ENCODE data around the gene RNF114.
"Not testable (repeated sequence)": the region's sequence is repeated elsewhere in the genome, so short reads cannot be mapped to it uniquely, and the experiment has no call there.

Gene RNF114, protein sequence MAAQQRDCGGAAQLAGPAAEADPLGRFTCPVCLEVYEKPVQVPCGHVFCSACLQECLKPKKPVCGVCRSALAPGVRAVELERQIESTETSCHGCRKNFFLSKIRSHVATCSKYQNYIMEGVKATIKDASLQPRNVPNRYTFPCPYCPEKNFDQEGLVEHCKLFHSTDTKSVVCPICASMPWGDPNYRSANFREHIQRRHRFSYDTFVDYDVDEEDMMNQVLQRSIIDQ

DNA sequence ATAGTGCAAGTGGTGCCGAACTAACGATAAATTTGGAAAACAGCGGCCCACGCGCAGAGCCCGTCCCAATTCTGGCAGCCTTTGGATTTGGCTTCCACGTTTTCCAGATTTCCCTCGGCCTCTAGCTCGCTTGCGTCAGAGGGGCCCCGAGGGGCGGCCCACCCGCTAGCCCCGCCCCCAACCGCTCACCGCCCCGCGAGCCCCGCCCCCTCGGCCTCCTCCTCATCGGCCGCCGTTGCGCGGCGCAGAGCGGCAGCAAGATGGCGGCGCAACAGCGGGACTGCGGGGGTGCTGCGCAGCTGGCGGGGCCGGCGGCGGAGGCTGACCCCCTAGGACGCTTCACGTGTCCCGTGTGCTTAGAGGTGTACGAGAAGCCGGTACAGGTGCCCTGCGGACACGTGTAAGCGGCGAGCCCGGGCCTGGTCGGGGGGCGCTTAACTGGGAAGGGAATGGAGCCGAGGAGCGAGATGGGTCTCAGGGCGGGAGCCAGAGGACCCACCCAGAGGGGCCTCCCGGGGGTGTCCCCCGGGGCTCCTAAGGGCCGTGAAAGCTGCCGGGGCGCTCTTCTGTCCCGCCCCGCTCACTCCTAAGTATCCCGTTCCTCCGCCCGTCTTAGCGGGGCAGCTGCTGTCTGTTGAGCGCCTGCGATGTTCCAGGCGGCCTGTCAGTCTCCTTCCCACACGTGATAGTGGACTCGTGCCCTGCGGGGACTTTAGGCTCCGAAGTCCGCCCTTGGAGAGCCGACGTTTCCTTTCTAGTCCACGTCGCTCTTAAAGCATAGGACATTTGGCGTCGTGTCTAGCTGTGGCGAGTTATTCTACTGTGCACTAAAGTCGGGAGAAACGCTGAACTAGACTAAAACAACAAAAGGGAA lies at the start of gene RNF114:
Gene RNF114, plus strand, starts transcription at position 245 of the 874 bp plus-strand sequence. Its CDS starts 16 bp downstream, at position 261.
- DNase-seq = no peak

DNA sequence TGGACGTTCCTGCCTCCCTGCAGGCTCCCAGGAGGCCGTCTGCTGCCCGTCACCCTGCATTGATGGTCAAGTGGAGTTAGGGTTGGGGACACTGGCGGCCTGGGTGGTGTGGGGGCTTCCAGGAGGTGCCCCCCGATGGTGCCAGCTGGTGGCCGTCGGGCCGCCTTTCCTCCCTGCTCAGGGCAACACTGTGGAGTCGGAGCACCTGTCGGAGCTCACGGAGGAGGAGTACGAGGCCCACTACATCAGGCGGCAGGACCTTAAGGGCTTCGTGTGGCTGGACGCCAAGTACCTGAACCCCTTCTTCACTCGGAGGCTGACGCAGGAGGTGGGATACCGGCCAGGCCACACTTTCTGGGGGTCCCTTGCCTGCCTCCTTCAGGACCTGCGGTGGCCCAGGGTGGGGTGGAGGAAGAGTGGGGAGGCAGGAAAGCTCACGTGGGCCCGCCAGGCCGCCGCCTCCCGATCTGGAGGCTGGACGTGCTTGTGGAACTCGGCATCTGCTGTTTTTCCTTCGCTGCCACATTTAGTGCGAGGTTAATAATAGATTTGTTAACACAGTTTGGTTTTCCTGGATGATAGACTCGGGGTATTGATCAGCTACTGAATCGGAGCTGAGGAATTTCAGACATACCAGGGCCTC lies 49.5 kb upstream of the RNF114 start:
- no peak for DNase-seq

DNA sequence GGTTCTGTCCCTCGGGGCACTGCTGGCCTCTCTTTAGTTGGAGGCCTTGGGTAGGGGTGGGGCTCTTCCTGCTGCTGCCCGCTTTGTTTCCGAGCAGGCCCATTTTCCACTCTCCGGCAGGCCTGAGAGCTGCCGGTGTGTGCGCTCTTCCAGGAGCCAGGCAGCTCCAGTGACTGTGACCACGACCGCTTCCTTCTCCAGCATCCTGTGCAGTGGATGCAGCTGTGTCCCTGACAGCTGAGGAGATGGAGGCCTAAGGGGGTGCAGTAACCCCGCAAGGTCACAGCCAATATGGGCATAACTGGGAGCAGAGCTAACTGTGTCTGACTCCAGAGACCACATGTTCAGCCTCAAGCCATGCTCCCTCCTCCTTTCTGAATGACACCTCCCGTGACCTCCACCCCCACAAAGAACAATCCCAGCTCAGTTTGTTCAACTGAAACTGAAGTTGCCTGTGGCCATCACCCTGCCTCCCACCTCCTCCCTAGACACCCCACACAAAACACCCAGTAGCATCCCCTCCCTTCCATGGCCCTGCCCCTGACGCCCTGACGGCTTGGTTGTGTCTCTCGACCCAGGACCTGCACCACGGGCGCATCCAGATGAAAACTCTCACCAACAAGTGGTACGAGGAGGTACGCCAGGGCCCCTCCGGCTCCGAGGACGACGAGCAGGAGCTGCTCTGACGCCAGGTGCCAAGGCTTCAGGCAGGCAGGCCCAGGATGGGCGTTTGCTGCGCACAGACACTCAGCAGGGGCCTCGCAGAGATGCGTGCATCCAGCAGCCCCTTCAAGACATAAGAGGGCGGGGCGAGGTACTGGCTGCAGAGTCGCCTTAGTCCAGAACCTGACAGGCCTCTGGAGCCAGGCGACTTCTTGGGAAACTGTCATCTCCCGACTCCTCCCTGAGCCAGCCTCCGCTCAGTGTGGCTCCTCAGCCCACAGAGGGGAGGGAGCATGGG lies 48.7 kb upstream of the RNF114 start:
- no peak for DNase-seq

DNA sequence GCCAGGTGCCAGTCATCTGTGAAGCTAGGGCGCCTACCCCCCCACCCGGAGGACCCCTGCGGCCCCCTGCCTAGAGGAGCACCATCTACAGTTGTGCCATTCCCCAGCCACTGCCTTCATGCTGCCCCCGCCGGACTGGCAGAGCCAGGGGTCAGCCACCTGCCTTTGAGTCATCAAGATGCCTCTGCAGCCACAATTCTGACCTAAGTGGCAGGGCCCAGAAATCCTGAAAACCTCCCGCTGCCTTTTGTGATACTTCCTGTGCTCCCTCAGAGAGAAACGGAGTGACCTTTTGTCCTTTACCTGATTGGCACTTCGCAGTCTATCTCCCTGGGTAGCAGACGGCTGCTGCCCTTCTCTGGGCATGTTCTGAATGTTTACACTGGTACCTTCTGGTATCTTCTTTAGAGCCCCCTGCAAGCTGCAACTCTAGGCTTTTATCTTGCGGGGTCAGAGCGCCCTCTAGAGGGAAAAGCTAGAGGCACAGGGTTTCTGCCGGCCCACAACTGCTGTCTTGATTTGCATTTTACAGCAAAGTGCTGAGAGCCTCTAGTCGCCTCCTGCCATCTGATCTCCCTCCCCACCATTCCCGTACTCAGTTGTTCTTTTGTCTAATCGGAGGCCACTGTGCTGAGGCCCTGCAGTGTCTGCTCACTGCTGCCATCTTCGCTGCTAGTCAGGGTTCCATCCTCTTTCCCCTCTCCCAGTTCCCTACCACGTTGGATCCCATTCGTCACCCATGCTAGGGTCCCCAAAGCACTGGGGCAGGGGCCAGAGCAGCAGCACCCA lies 47.8 kb upstream of the RNF114 start:
- DNase-seq = no peak

DNA sequence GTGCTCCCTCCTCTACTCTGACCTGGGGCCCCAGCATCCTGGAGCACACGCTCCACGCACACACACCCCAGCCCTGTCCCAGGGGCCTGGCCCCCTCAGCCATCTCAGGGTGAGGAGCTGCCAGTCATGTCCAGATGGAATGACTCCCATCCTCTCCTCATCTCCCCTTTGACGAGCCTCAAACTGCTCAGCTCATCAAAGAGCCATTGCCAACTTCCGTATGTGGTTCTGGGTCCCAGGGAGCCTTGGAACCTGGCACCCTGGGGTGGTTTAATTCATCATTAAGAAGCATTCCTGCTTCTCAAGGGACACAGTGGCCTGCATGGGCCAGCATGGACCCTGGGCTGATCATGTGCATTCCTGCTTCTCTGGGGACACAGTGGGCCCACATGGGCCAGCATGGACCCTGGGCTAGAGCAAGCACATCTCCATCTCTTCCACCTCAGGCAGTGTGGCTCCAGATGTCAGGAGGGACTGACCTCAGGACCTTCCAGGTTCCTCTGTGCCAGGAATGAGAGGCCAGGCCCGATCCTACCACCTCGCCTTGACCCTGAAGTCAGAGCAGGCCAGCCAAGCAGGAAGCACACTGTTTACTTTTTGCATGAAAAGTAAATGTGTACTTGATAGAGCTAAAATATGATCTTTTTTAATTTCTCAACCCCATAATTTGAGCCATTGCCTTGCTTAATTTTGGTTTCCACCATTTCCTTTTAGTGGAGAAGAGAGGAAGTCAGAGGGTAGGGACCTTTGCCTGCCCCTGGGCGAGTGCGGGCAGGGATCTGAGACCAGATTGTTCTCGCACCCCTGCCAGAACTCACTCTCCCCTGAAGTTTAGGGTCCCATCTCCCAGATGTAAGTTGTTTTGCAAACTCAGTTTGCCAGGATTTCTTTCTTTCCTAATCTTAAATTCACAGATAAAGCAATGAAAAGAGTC lies 46.9 kb upstream of the RNF114 start:
- no peak for DNase-seq

DNA sequence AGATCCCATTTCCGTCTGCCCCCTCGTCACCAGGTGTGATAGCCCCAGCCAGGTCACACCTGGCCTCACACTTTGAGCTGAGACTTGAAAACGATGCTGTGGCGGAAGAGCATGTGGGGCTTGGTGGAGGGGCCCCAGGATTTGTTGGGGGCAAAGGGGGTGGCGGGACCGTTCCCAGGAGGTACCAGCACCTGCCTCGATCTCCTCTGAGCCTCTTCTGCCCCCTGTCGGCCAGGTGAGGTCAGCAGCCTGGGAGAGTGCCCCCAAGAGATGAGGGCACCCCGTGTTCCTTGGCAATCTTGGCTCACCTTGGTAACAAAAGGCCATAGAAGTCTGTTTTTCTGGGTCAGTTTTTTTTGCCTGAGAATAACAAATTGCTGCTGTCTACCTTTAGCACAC lies 46.3 kb upstream of the RNF114 start:
- no peak for DNase-seq

DNA sequence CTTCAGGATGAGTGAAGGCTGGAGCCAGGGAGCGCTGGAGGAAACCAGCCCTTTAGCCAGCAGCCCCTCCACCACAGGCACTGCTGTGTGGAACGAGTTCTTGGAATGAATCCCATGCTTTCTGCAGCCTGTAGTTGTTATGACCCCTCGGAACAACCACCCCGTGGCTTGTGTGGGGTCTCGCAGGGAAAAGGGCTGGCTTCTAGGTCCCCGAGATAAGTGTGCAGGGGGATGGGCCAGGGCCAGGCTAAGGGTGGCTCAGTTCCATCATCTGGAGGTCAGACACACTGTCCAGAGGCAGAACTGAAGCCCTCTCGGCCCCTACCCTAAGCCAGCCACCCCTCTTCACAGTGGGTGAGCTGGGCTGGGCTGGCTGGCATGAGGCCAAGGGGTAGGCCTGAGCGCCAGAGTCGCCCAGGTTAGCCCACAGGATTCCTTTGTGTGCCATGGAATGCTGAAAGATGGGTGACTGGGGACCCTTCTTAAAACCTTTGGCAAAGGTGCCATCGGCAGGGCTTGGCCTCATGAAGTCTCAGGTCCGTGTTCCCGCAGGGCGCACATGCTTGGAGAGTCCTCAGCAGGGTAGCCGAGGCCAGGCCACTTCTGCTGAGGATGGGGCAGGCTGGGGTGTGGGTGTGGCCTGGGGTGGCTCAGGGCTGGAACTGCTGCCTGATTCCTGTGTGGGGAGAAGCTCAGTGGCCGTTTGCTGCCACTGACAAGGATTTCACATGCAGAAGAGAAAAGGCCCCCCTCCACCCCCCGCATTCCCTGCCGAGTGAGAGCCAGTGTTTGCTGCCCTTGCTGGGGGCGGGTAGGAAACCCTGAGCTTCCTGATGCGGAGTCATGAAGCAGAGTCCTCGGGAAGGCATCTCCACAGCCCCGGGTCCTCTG lies 45.5 kb upstream of the RNF114 start:
- no peak for DNase-seq

DNA sequence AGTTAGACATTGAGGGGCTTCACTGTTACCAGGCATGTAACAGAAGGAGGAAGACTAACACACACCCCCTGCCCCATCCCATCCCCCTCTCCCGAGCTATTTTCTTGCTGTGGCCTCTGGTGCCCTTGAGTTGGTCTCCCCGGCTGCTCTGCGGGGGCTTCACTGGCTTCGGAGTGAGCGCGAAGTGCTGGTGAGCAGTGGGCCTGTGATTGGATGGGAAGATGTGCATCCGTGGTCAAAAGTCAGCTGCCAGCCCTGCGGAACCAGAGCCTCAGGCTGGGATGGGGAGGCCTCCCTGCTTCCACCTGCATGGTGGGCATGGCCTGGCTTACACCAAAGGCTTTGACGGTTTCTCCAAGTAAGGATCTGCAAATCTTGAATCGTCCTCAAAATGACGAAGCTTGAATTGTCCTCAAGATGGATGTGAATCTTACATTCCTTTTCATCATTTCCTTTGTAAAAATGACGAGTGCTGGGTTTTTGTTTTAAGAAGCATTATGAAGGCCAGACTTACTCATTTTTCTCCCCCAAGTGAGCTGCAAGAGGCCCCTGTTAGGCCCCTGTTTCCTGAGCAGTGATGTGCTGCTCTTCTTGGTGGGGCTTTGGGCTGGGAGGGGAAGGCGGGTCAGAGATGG lies 44.6 kb upstream of the RNF114 start:
- DNase-seq = no peak

DNA sequence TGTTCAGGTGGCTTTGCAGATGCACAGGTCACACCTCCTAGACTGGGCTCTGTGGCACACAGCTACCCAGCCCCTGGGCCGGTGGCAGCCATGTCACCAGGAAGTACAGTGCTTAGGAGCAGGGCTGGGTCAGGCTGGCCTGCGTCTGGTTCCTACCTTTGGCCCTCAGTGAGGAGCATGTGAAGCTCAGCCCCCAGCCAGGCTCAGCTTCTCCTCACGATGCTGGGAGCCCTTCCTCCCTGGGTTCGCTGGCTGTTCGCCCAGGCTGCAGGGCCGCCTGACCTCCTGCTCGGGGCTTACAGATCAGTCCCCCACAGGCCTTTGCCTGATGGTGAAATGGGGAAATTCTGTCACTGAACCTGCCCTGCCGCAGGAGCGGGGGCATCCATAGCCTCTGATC lies 43.9 kb upstream of the RNF114 start:
- no peak for DNase-seq

DNA sequence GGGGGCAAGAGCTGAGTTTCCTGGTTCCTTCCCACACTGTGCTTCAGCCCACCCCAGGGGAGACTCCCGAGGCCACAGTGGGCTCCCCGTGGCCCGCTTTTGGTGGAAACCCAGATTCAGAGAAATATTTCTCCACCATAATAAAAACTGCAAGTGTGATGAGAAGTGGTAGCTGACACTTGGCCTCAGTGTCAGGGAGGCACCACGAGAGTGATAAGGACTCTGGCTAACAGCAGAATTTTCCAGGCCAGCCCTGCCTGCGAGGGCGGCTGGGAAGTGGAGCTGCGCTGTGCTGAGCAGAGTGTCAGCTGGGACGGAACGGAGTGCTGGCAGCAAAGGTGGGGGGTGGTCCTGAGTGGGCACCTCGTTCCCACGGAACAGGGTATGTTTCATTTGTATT lies 43.4 kb upstream of the RNF114 start:
- no peak for DNase-seq

DNA sequence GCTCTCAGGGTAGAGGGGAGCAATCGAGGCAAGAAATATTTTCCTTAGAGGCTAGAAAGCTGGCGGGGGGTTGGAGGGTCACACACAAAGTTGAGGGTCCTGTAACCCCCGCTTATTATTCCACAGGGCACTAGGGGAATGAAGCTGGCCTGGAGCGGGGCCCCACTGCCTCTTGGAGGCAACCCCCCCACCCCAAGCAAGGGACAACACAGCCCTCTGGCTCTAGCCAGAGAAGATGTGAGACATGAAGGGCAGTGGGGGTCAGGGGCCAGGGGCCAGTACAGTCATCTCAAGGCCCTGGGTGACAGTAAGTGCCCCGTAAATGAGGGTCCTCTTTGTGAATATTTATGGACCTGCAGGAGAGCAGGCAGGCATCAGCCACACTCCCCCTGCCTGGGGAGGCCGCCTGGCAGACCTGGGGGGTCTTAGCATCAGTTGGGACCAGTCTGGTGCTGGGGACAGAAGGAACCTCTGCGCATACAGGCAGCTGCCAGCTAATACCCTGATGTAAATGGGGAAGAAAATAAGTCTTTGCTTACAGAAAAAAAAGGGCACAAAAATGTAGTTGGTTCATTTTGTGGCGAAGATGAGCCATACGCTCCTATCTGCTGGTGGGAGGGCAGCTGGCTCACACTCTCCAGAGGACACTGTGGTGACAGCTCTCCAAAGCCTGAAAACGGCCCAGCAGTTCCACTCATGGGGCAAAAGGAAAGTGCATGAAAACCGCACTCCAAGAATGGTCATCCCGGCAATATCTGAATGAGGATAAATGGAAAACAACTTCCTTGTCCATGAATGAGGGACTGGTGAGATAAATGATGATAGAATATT lies 42.7 kb upstream of the RNF114 start:
- DNase-seq = no peak

DNA sequence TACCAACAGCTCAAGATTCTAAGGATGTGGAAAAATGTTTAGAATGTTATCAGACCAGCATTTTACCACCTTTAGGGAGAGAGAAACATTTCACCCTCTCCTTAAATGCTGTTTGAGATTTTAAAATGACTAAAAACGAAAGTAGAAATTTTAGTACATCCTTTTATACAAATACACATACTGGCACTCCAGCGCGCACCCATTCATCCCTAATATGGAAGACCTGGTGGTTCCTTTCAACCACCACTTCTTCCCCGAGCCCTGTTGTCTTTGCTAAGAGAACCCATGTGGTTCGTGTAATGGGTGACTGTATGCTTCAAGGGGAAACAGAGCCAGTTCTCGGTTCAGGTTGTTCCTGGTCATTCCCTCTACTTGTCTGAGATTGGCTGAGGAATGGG lies 42.1 kb upstream of the RNF114 start:
- DNase-seq = no peak

DNA sequence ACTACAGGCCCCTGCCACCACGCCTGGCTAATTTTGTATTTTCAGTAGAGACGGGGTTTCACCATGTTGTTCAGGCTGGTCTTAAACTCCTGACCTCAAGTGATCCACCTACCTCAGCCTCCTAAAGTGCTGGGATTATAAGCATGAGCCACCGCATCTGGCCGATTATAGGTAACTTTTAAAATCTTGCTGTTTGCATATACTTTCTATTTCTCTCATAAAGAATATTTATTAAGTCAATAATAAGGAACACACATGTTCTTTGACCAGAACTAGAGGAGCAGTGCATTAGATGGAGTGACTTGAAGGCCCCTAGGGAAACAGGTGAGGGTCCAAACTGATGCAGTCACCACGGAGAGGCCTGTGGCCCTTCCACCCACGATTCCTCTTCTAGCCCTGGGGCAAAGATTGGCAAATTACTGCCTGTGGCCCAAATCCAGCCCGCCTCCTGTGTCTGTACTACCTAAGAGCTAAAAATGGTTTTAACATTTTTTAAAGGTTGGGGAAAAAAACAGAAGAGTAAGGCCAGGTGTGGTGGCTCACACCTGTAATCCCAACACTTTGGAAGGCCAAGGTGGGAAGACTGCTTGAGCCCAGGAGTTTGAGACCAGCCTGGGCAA lies 40.6 kb upstream of the RNF114 start:
- not testable (repeated sequence) for DNase-seq

DNA sequence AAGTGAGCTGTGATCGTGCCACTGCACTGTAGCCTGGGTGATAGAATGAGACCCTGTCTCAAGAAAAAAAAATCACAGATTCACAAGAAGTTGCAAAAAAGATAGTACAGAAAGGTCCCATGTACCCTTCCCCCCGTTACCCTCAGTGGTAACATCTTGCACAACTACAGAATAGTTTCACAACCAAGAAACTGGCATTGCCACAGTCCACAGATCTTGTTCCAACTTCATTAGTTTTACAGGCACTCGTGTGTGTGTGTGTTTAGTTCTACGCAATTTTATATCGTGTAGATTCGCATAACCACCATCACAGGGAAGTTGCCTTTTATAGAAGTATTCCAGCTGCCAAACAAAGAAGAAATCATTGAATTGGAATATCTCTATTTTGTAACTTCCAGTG lies 40.0 kb upstream of the RNF114 start:
- no peak for DNase-seq

DNA sequence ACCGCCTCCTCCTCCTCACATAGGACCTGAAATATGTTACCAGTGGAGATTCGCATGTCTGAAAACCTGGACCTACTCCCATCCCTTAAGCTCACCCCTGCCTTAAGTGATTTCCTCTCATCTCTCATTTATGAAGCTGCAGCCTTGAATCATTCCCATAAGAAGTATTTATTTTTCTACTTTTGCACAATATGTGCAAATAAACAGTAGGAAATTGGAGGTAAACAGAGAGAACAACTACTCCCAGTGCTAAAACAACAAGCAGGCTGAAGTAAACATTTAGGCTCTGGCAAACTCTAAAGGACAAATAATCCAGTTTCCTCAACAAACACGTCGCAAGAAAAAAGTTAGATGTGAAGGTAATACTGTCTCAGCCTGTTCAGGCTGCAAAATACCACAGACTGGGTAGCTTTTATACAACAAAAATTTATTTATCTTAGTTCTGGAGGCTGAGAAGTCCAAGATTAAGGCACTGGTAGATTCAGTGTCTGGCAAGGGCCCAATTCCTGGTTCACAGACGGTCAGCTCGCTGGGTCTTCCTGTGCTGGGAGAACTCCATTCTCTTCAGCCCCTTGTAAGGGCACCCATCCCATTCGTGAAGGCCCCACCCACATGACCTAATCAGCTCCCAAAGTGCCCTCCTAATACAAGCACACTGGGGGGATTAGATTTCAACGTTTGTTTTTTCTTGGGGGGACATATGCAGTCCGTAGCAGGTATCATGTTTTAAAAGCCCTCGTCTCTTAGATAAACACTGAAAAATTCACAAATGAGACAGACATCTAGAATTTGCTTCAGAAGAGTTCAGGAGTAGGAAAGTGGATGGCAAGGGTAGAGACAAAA lies 36.4 kb upstream of the RNF114 start:
- no peak for DNase-seq

DNA sequence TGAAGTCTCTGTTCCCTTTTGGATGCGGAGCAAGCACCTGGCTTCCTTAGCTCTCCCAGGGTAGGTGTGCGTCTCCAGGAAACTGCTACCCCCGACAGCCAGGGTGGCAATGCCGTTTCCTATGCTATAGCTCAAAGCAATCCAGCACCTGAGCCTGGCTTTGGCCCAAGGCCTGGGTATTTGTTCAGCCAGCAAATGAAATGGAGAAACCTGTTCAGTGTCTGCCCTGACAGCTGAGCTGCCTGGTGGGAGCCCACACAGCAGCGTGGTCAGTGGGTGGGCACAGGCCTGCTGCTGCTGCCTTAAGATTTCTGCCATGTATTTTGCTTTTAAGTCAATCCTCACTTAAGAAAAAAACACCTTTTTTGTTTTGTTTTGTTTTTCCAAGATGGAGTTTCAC lies 34.6 kb upstream of the RNF114 start:
- no peak for DNase-seq
